ENCODE measurements around the gene PITX1.

PITX1 gene

GRCh38 chr5:135053278-135053677, 19.2 kb upstream of the PITX1 start:
- no peaks in the 10 kb centered on the region for H3K36me3 ChIP-seq (ENCODE audit: insufficient read depth, low read length)
- peaks cover 50% of the 10 kb centered on the region for H3K27me3 ChIP-seq (ENCODE audit: insufficient read depth, low read length)
- H2AFZ ChIP-seq (ENCODE audit: low read length, unreplicated experiment): no peak overlapping the region
- H3K4me1 ChIP-seq (ENCODE audit: control insufficient read depth, insufficient read depth, low read length, unreplicated experiment): no peaks in the 10 kb centered on the region
- no peak overlapping the region for H3K27ac ChIP-seq (ENCODE audit: low read depth, low read length)
- no peaks in the 10 kb centered on the region for H3K79me2 ChIP-seq (ENCODE audit: control insufficient read depth, insufficient read depth, low read length, unreplicated experiment)
- H3K4me3 ChIP-seq (ENCODE audit: low read depth, low read length): no peak overlapping the region

GRCh38 chr5:135052511-135053145, 18.6 kb upstream of the PITX1 start:
- no peaks in the 10 kb centered on the region for H3K4me1 ChIP-seq (ENCODE audit: control insufficient read depth, insufficient read depth, low read length, unreplicated experiment)
- no peak overlapping the region for H3K27ac ChIP-seq (ENCODE audit: low read depth, low read length)
- no peaks in the 10 kb centered on the region for H3K79me2 ChIP-seq (ENCODE audit: control insufficient read depth, insufficient read depth, low read length, unreplicated experiment)
- H3K4me3 ChIP-seq (ENCODE audit: low read depth, low read length): no peak overlapping the region
- H2AFZ ChIP-seq (ENCODE audit: low read length, unreplicated experiment): no peak overlapping the region
- H3K27me3 ChIP-seq (ENCODE audit: insufficient read depth, low read length): peaks cover 50% of the 10 kb centered on the region
- no peaks in the 10 kb centered on the region for H3K36me3 ChIP-seq (ENCODE audit: insufficient read depth, low read length)

GRCh38 chr5:135051872-135052271, 17.8 kb upstream of the PITX1 start:
- H3K79me2 ChIP-seq (ENCODE audit: control insufficient read depth, insufficient read depth, low read length, unreplicated experiment): no peaks in the 10 kb centered on the region
- peaks cover 50% of the 10 kb centered on the region for H3K27me3 ChIP-seq (ENCODE audit: insufficient read depth, low read length)
- H3K36me3 ChIP-seq (ENCODE audit: insufficient read depth, low read length): no peaks in the 10 kb centered on the region
- H3K4me3 ChIP-seq (ENCODE audit: low read depth, low read length): no peak overlapping the region
- H2AFZ ChIP-seq (ENCODE audit: low read length, unreplicated experiment): no peak overlapping the region
- H3K27ac ChIP-seq (ENCODE audit: low read depth, low read length): no peak overlapping the region
- H3K4me1 ChIP-seq (ENCODE audit: control insufficient read depth, insufficient read depth, low read length, unreplicated experiment): no peaks in the 10 kb centered on the region

GRCh38 chr5:135051399-135051798, 17.4 kb upstream of the PITX1 start:
- Histone ChIP-seq H2AFZ (ENCODE audit: low read length, unreplicated experiment) (no peak overlapping the region), H3K27ac (ENCODE audit: low read depth, low read length) (no peak overlapping the region)

DNA sequence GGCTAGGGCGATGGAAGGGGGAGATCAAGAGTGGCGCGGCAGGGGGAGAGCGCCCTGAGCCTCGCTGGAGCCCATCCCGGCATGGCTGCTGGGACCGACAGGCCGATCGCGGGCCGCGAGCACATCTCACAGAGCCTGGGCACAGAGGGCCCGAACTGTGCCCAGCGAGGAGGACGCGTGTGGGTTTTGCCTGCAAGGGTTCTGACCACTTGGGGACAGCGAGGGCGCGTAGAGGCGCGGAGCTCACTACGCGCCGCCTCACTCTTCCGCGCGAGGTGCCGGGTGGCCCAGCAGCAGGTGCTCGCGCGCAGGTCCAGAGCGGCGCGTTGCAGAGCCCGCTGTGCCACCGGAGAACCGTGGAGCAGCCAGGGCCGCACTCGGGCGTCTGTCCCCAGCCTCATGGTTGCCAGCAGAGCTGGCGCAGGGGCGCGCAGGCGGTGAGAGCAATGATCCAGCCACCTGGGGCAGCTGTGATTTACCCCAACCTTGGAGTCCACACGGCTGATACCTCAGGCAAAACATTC, 16.3 kb upstream of the PITX1 start:
- Histone ChIP-seq H2AFZ (ENCODE audit: low read length, unreplicated experiment) (no peak overlapping the region), H3K36me3 (ENCODE audit: insufficient read depth, low read length) (no peaks in the 10 kb centered on the region), H3K79me2 (ENCODE audit: control insufficient read depth, insufficient read depth, low read length, unreplicated experiment) (no peaks in the 10 kb centered on the region), H3K4me3 (ENCODE audit: low read depth, low read length) (no peak overlapping the region), H3K4me1 (ENCODE audit: control insufficient read depth, insufficient read depth, low read length, unreplicated experiment) (no peaks in the 10 kb centered on the region), H3K27me3 (ENCODE audit: insufficient read depth, low read length) (peaks cover 57% of the 10 kb centered on the region), H3K27ac (ENCODE audit: low read depth, low read length) (no peak overlapping the region)

More at GRCh38 chr5:135051399-135051798, 17.4 kb upstream of the PITX1 start:
- Histone ChIP-seq H3K4me3 (ENCODE audit: low read depth, low read length) (no peak overlapping the region), H3K36me3 (ENCODE audit: insufficient read depth, low read length) (no peaks in the 10 kb centered on the region), H3K27me3 (ENCODE audit: insufficient read depth, low read length) (peaks cover 49% of the 10 kb centered on the region), H3K4me1 (ENCODE audit: control insufficient read depth, insufficient read depth, low read length, unreplicated experiment) (no peaks in the 10 kb centered on the region), H3K79me2 (ENCODE audit: control insufficient read depth, insufficient read depth, low read length, unreplicated experiment) (no peaks in the 10 kb centered on the region)

DNA sequence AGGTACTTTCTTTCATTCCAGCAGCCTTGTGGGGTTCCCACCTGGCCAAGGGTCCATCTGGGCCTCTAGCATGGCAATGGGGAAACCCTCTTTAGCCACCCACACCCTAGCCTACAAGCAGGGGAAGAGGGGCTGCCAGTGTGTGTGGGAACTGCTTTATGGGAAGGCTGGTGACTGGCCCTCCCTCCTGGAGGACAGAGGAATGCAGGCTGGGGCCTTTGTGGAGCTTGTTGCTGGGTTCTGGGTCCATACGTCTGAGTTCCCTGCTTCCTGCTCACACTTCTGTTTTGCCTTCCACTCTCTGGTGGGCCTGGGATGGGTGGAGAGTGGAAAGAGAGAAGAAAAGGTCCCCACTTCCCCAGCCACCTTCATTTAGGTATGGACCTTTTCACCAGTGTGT, 14.9 kb upstream of the PITX1 start:
- Histone ChIP-seq H3K27me3 (ENCODE audit: insufficient read depth, low read length) (peaks cover 57% of the 10 kb centered on the region), H2AFZ (ENCODE audit: low read length, unreplicated experiment) (no peak overlapping the region), H3K27ac (ENCODE audit: low read depth, low read length) (no peak overlapping the region), H3K4me1 (ENCODE audit: control insufficient read depth, insufficient read depth, low read length, unreplicated experiment) (no peaks in the 10 kb centered on the region), H3K4me3 (ENCODE audit: low read depth, low read length) (no peak overlapping the region), H3K36me3 (ENCODE audit: insufficient read depth, low read length) (no peaks in the 10 kb centered on the region), H3K79me2 (ENCODE audit: control insufficient read depth, insufficient read depth, low read length, unreplicated experiment) (no peaks in the 10 kb centered on the region)

DNA sequence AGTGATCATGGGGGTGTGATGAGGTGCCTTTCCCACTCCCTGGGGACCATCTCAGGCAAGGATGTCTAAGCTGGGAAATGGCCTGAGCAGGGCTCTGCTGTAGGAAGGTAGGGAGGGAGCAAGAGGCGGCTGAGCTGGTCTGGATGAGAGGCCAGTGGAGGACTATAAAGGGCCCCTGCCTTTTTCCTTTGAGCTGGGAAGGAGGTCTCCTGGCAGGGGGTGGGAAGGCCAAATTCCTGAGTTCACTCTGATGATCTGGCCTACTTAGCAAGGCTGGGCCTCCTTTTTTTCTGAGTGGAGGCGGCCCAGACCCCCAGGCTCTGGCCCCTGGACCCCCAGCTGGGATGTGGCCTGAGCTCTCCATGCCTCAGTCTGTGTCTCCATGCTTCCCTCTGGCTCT, 14.3 kb upstream of the PITX1 start:
- Histone ChIP-seq H3K27ac (ENCODE audit: low read depth, low read length) (no peak overlapping the region), H3K36me3 (ENCODE audit: insufficient read depth, low read length) (no peaks in the 10 kb centered on the region), H3K4me3 (ENCODE audit: low read depth, low read length) (no peak overlapping the region), H3K27me3 (ENCODE audit: insufficient read depth, low read length) (peaks cover 60% of the 10 kb centered on the region), H3K79me2 (ENCODE audit: control insufficient read depth, insufficient read depth, low read length, unreplicated experiment) (no peaks in the 10 kb centered on the region), H3K4me1 (ENCODE audit: control insufficient read depth, insufficient read depth, low read length, unreplicated experiment) (no peaks in the 10 kb centered on the region), H2AFZ (ENCODE audit: low read length, unreplicated experiment) (no peak overlapping the region)

- H3K27ac ChIP-seq (ENCODE audit: low read depth, low read length): no peak overlapping the region
- no peak overlapping the region for H3K4me3 ChIP-seq (ENCODE audit: low read depth, low read length)
- no peaks in the 10 kb centered on the region for H3K4me1 ChIP-seq (ENCODE audit: control insufficient read depth, insufficient read depth, low read length, unreplicated experiment)
- H3K79me2 ChIP-seq (ENCODE audit: control insufficient read depth, insufficient read depth, low read length, unreplicated experiment): no peaks in the 10 kb centered on the region
- peaks cover 63% of the 10 kb centered on the region for H3K27me3 ChIP-seq (ENCODE audit: insufficient read depth, low read length)
- no peaks in the 10 kb centered on the region for H3K36me3 ChIP-seq (ENCODE audit: insufficient read depth, low read length)
- H2AFZ ChIP-seq (ENCODE audit: low read length, unreplicated experiment): no peak overlapping the region
Measured at GRCh38 chr5:135047347-135047695, 13.3 kb upstream of the PITX1 start.

GRCh38 chr5:135046661-135047346, 12.8 kb upstream of the PITX1 start:
- no peak overlapping the region for H3K4me3 ChIP-seq (ENCODE audit: low read depth, low read length)
- no peak overlapping the region for H2AFZ ChIP-seq (ENCODE audit: low read length, unreplicated experiment)
- H3K79me2 ChIP-seq (ENCODE audit: control insufficient read depth, insufficient read depth, low read length, unreplicated experiment): no peaks in the 10 kb centered on the region
- H3K36me3 ChIP-seq (ENCODE audit: insufficient read depth, low read length): no peaks in the 10 kb centered on the region
- no peaks in the 10 kb centered on the region for H3K4me1 ChIP-seq (ENCODE audit: control insufficient read depth, insufficient read depth, low read length, unreplicated experiment)
- peaks cover 62% of the 10 kb centered on the region for H3K27me3 ChIP-seq (ENCODE audit: insufficient read depth, low read length)
- H3K27ac ChIP-seq (ENCODE audit: low read depth, low read length): no peak overlapping the region

DNA sequence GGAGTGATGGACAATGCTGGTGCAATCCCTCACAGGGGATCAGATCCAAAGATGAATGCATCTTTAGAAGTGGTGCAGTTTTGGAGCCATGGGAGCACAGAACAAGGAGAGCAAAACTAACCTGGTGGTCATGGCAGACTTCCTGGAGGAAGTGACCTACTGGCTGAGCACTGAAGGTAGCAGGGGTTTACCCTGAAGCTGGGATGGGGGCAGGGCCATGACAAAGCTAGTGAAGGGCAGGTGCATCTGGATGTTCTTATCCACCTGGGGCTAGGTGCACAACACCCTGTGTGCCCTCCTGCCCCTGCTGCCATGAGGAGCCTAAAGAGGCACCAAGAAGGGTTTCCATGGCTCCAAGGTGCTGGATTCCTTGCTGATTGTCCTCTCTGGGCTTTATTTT, 11.5 kb upstream of the PITX1 start:
- H3K27me3 ChIP-seq (ENCODE audit: insufficient read depth, low read length): peaks cover 63% of the 10 kb centered on the region
- H2AFZ ChIP-seq (ENCODE audit: low read length, unreplicated experiment): no peak overlapping the region
- H3K27ac ChIP-seq (ENCODE audit: low read depth, low read length): no peak overlapping the region

GRCh38 chr5:135042595-135042994, 8.6 kb upstream of the PITX1 start:
- no peaks in the 10 kb centered on the region for H3K79me2 ChIP-seq (ENCODE audit: control insufficient read depth, insufficient read depth, low read length, unreplicated experiment)
- H3K27ac ChIP-seq (ENCODE audit: low read depth, low read length): no peak overlapping the region
- H3K4me1 ChIP-seq (ENCODE audit: control insufficient read depth, insufficient read depth, low read length, unreplicated experiment): no peaks in the 10 kb centered on the region
- no peak overlapping the region for H2AFZ ChIP-seq (ENCODE audit: low read length, unreplicated experiment)
- H3K4me3 ChIP-seq (ENCODE audit: low read depth, low read length): no peak overlapping the region
- no peaks in the 10 kb centered on the region for H3K36me3 ChIP-seq (ENCODE audit: insufficient read depth, low read length)
- peaks cover 73% of the 10 kb centered on the region for H3K27me3 ChIP-seq (ENCODE audit: insufficient read depth, low read length)

More for the DNA sequence above, 11.5 kb upstream of the PITX1 start:
- no peak overlapping the region for H3K4me3 ChIP-seq (ENCODE audit: low read depth, low read length)
- no peaks in the 10 kb centered on the region for H3K36me3 ChIP-seq (ENCODE audit: insufficient read depth, low read length)
- H3K79me2 ChIP-seq (ENCODE audit: control insufficient read depth, insufficient read depth, low read length, unreplicated experiment): no peaks in the 10 kb centered on the region
- no peaks in the 10 kb centered on the region for H3K4me1 ChIP-seq (ENCODE audit: control insufficient read depth, insufficient read depth, low read length, unreplicated experiment)

Measured in ACC112 (cell line).